Measurements from ENCODE around the gene RPS21.

DNA sequence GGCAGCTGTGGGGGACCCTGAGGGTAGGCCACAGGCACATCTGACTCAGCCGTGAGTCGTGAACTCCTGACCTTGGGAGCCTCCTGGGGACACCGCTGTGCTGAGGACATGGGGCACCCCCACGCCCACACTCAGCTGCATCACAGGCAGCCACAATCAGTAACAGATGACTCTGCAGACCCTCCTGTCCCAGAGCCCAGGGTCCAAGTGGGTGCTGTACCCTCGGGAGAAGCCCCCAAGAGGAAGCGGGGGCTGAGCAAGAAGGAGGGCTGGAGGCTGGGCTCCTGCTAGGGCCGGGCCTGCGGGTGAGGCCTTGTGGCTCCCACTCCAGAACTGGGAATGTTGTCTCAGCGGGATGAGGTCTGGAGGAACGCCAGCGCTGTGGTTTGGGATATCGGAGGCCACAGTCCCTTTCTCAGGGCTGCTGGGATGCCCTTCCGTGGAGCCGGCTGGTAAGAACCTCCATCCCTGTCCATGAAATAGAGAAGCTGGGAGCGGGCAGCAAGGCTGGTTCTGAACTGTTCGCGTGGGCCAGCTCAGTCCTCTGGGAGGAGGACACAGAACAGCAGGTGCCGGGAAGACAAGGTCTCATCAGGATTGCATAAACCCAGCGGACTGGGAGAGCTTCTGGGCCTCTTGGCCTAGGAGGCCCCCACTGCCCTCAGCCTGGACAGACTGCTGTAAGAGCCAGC lies 16.6 kb upstream of the RPS21 start:
- no peak for TF ChIP-seq CSDC2 (CRISPR knock-in tag; IDR thresholded peaks at IDR 0.05)
- TF ChIP-seq, protein P1, sequence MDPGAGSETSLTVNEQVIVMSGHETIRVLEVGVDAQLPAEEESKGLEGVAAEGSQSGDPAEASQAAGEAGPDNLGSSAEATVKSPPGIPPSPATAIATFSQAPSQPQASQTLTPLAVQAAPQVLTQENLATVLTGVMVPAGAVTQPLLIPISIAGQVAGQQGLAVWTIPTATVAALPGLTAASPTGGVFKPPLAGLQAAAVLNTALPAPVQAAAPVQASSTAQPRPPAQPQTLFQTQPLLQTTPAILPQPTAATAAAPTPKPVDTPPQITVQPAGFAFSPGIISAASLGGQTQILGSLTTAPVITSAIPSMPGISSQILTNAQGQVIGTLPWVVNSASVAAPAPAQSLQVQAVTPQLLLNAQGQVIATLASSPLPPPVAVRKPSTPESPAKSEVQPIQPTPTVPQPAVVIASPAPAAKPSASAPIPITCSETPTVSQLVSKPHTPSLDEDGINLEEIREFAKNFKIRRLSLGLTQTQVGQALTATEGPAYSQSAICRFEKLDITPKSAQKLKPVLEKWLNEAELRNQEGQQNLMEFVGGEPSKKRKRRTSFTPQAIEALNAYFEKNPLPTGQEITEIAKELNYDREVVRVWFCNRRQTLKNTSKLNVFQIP (CRISPR knock-in tag; IDR thresholded peaks at IDR 0.05; ENCODE audit: borderline replicate concordance, low read depth) = no peak
- no peak for TF ChIP-seq ZNF565 (CRISPR knock-in tag; conservative IDR thresholded peaks at IDR 0.05; ENCODE audit: low read depth)
- TF ChIP-seq, protein P2, sequence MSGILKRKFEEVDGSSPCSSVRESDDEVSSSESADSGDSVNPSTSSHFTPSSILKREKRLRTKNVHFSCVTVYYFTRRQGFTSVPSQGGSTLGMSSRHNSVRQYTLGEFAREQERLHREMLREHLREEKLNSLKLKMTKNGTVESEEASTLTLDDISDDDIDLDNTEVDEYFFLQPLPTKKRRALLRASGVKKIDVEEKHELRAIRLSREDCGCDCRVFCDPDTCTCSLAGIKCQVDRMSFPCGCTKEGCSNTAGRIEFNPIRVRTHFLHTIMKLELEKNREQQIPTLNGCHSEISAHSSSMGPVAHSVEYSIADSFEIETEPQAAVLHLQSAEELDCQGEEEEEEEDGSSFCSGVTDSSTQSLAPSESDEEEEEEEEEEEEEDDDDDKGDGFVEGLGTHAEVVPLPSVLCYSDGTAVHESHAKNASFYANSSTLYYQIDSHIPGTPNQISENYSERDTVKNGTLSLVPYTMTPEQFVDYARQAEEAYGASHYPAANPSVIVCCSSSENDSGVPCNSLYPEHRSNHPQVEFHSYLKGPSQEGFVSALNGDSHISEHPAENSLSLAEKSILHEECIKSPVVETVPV (CRISPR knock-in tag; IDR thresholded peaks at IDR 0.05) = no peak
- TF ChIP-seq, protein P3, sequence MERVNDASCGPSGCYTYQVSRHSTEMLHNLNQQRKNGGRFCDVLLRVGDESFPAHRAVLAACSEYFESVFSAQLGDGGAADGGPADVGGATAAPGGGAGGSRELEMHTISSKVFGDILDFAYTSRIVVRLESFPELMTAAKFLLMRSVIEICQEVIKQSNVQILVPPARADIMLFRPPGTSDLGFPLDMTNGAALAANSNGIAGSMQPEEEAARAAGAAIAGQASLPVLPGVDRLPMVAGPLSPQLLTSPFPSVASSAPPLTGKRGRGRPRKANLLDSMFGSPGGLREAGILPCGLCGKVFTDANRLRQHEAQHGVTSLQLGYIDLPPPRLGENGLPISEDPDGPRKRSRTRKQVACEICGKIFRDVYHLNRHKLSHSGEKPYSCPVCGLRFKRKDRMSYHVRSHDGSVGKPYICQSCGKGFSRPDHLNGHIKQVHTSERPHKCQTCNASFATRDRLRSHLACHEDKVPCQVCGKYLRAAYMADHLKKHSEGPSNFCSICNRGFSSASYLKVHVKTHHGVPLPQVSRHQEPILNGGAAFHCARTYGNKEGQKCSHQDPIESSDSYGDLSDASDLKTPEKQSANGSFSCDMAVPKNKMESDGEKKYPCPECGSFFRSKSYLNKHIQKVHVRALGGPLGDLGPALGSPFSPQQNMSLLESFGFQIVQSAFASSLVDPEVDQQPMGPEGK (CRISPR knock-in tag; IDR thresholded peaks at IDR 0.05; ENCODE audit: borderline replicate concordance) = no peak
- no peak for TF ChIP-seq ZNF8 (CRISPR knock-in tag; IDR thresholded peaks at IDR 0.05)

Measured in SK-N-SH treated with all-trans-retinoic acid at 6 μM for 48 hours (cell line).